SK-N-SH treated with all-trans-retinoic acid at 6 μM for 48 hours (cell line): ENCODE measurements around the gene CDCA5.

ENCODE experiments used
- ATAC-seq: fragments of 200-7000 bp; cut with Tn5 transposase; 3 replicates; pipeline ENCODE4 v1.9.1; 2020; ENCODE audit warnings: mild to moderate bottlenecking, moderate library complexity
- BACH2 ChIP-seq: fragments of 250-450 bp; sonication (Bioruptor Pico); IDR thresholded peaks from 2 replicates; pipeline ENCODE4 v1.9.0; 2021; ENCODE audit warnings: mild to moderate bottlenecking, borderline replicate concordance
- CREB5 ChIP-seq: fragments of 250-450 bp; sonication (Bioruptor Pico); IDR thresholded peaks from 2 replicates; pipeline ENCODE4 v1.5.1; 2020; ENCODE audit warnings: low read depth, mild to moderate bottlenecking, moderate library complexity
- CSDC2 ChIP-seq: fragments of 250-450 bp; sonication (Bioruptor Pico); IDR thresholded peaks from 2 replicates; pipeline ENCODE4 v1.5.0; 2020; ENCODE audit warnings: mild to moderate bottlenecking, moderate library complexity
- GLIS3 ChIP-seq: fragments of 250-450 bp; sonication (Bioruptor Pico); IDR thresholded peaks from 2 replicates; pipeline ENCODE4 v1.5.0; 2020; ENCODE audit warnings: mild to moderate bottlenecking, moderate library complexity
- ISL1 ChIP-seq: fragments of 250-450 bp; sonication (Bioruptor Pico); IDR thresholded peaks from 2 replicates; pipeline ENCODE4 v2.1.2; 2022; ENCODE audit warnings: mild to moderate bottlenecking, moderate library complexity
- OSR1 ChIP-seq: fragments of 250-450 bp; sonication (Bioruptor Pico); IDR thresholded peaks from 2 replicates; pipeline ENCODE4 v1.8.0; 2022; ENCODE audit warnings: moderate library complexity, mild to moderate bottlenecking, inconsistent platforms
- PATZ1 ChIP-seq: fragments of 250-450 bp; sonication (Bioruptor Pico); IDR thresholded peaks from 2 replicates; pipeline ENCODE4 v1.8.0; 2020; ENCODE audit warnings: mild to moderate bottlenecking, moderate library complexity, borderline replicate concordance
- POU6F1 ChIP-seq: fragments of 250-450 bp; sonication (Bioruptor Pico); IDR thresholded peaks from 2 replicates; pipeline ENCODE4 v1.8.0; 2021; ENCODE audit warnings: low read depth, mild to moderate bottlenecking, moderate library complexity, borderline replicate concordance
- SNAI2 ChIP-seq: fragments of 250-450 bp; sonication (Bioruptor Pico); IDR thresholded peaks from 2 replicates; pipeline ENCODE4 v1.5.0; 2020; ENCODE audit warnings: mild to moderate bottlenecking, moderate library complexity
- TCF4 ChIP-seq: fragments of 250-450 bp; sonication (Bioruptor Pico); IDR thresholded peaks from 2 replicates; pipeline ENCODE4 v1.8.0; 2021; ENCODE audit warnings: mild to moderate bottlenecking, moderate library complexity, borderline replicate concordance
- TOX ChIP-seq: fragments of 250-450 bp; sonication (Bioruptor Pico); IDR thresholded peaks from 2 replicates; pipeline ENCODE4 v1.8.0; 2021; ENCODE audit warnings: mild to moderate bottlenecking, moderate library complexity, borderline replicate concordance
- TSHZ2 ChIP-seq: fragments of 250-450 bp; sonication (Bioruptor Pico); IDR thresholded peaks from 2 replicates; pipeline ENCODE4 v1.5.0; 2020; ENCODE audit warnings: mild to moderate bottlenecking, moderate library complexity
- ZC3H10 ChIP-seq: fragments of 250-450 bp; sonication (Bioruptor Pico); IDR thresholded peaks from 2 replicates; pipeline ENCODE4 v1.5.1; 2021; ENCODE audit warnings: mild to moderate bottlenecking, moderate library complexity
- ZFP3 ChIP-seq: fragments of 250-450 bp; sonication (Bioruptor Pico); IDR thresholded peaks from 2 replicates; pipeline ENCODE4 v1.5.0; 2020; ENCODE audit warnings: mild to moderate bottlenecking, moderate library complexity
- ZFP30 ChIP-seq: fragments of 450-650 bp; formaldehyde crosslinking; IDR thresholded peaks from 2 replicates; pipeline ENCODE4 v1.5.0; 2022; ENCODE audit warnings: mild to moderate bottlenecking, moderate library complexity
- ZNF565 ChIP-seq: fragments of 450-650 bp; formaldehyde crosslinking; conservative IDR thresholded peaks from 2 replicates; pipeline ENCODE4 v1.5.0; 2020; ENCODE audit warnings: low read depth, mild to moderate bottlenecking, moderate library complexity
- ZNF70 ChIP-seq: fragments of 450-650 bp; formaldehyde crosslinking; IDR thresholded peaks from 2 replicates; pipeline ENCODE4 v1.5.0; 2020; ENCODE audit warnings: mild to moderate bottlenecking, moderate library complexity
- ZNF8 ChIP-seq: fragments of 450-650 bp; formaldehyde crosslinking; IDR thresholded peaks from 2 replicates; pipeline ENCODE4 v1.5.0; 2020; ENCODE audit warnings: mild to moderate bottlenecking, moderate library complexity

Gene CDCA5

GRCh38 chr11:65104628-65105027, 20.8 kb upstream of the CDCA5 start (continued):
- TF ChIP-seq TSHZ2 (CRISPR knock-in tag), result no peak
- no peak for TF ChIP-seq CREB5 (CRISPR knock-in tag)
- no peak for TF ChIP-seq ZNF70
- TF ChIP-seq BACH2 (CRISPR knock-in tag), result no peak

GRCh38 chr11:65103476-65103875, 19.6 kb upstream of the CDCA5 start:
- TF ChIP-seq ZFP3 (no peak), ZNF565 (CRISPR knock-in tag) (no peak), BACH2 (CRISPR knock-in tag) (no peak), TCF4 (no peak), TSHZ2 (CRISPR knock-in tag) (no peak), ISL1 (CRISPR knock-in tag) (no peak), CSDC2 (no peak)

GRCh38 chr11:65102142-65103095, 18.6 kb upstream of the CDCA5 start:
- no peak; the same call in 2 of the 3 replicates for ATAC-seq
- 0 out of 2 replicates have a peak, but pooled peaks have one; percentile 10 for TF ChIP-seq ISL1 (CRISPR knock-in tag)
- no peak for TF ChIP-seq ZFP30 (CRISPR knock-in tag)
- no peak for TF ChIP-seq TOX (CRISPR knock-in tag)
- TF ChIP-seq ZNF8 (CRISPR knock-in tag), result no peak
- no peak for TF ChIP-seq BACH2 (CRISPR knock-in tag)
- no peak for TF ChIP-seq PATZ1 (CRISPR knock-in tag)
- no peak for TF ChIP-seq GLIS3 (CRISPR knock-in tag)
- TF ChIP-seq, all 23 proteins: peak for 1

More at GRCh38 chr11:65103476-65103875, 19.6 kb upstream of the CDCA5 start:
- no peak for ATAC-seq

- ATAC-seq, result no peak
- TF ChIP-seq GLIS3 (CRISPR knock-in tag) (no peak), ZFP3 (no peak), ZC3H10 (CRISPR knock-in tag) (no peak), ZNF70 (no peak), SNAI2 (no peak), ZNF8 (CRISPR knock-in tag) (no peak), CSDC2 (no peak), CREB5 (CRISPR knock-in tag) (no peak), POU6F1 (CRISPR knock-in tag) (no peak), OSR1 (no peak), TOX (CRISPR knock-in tag) (no peak)
Measured at GRCh38 chr11:65100674-65101350, 17.0 kb upstream of the CDCA5 start.
